ENCODE data around the gene NUDT8. TPM values are rescaled to one million over a fixed set of nuclear protein-coding genes. Genes with fewer than 3 reads are reported as not detected.

The NUDT8 gene
- total and polyA plus RNA-seq, 2 of the 8 experiments (the other 6 are each of a cell fraction or from before 2014, with no cell fraction given), result 7.2 to 8.3 TPM

GRCh38 chr11:67617243-67617953 is 12.3 kb downstream of the NUDT8 start:
- ChIA-PET POLR2A (ENCODE audit: partially characterized antibody) (interaction anchor here (1.0 to 10.7 kb wide), 9 partner anchors 12 to 39 kb away, joined by 3 to 194 read pairs (median 4); partner anchors contain the start of genes GSTP1 and NUDT8), CTCF (ENCODE audit: partially characterized antibody) (interaction anchor here (1.4 to 7.3 kb wide), 6 partner anchors 9 to 42 kb away, joined by 5 to 117 read pairs (median 10); partner anchors contain the start of genes GSTP1 and NUDT8)
- Histone ChIP-seq H2AK5ac (ENCODE audit: low read depth, low read length) (peak overlapping the region; percentile 99), H4K8ac (ENCODE audit: extremely low read depth, insufficient read depth, low read length) (no peak overlapping the region), H4K20me1 (replicated peaks in 1 of 2; ENCODE audit: control insufficient read depth in 1 of 2, insufficient read depth in 2 of 2, low read length in 2 of 2) (peaks cover 0 to 2% of the 10 kb centered on the region in 2 experiments), H3K4me2 (ENCODE audit: insufficient read depth in 1 of 2, low read depth in 2 of 2, low read length in 2 of 2) (peak overlapping the region; percentile 40 to 47), H3K4ac (replicated peaks; ENCODE audit: insufficient read length, low read depth, low read length) (no peak overlapping the region), H3K18ac (ENCODE audit: extremely low read depth, low read length) (no peak overlapping the region; the same call in 1 of the 2 replicates), H3K79me2 (ENCODE audit: control insufficient read depth in 1 of 2, insufficient read depth in 2 of 2, low read length in 2 of 2) (peaks cover 0 to 3% of the 10 kb centered on the region in 2 experiments; a peak in 1 of 4 replicates), H3K4me1 (replicated peaks in 1 of 4; ENCODE audit: control insufficient read depth in 3 of 4, insufficient read depth in 4 of 4, low read length in 3 of 4) (peaks cover 13 to 36% (median 31%) of the 10 kb centered on the region in 4 experiments), H4K5ac (ENCODE audit: insufficient read length, low read depth, low read length) (no peak overlapping the region), H2BK15ac (ENCODE audit: low read length) (0 out of 2 replicates have a peak overlapping the region, but pooled peaks have one; percentile 66), H2BK20ac (ENCODE audit: low read length) (no peak overlapping the region), H3K27me3 (replicated peaks in 1 of 4; ENCODE audit: control insufficient read depth in 3 of 4, extremely low read depth in 1 of 4, insufficient read depth in 3 of 4, low read length in 3 of 4) (peaks cover 0 to 10% (median 5%) of the 10 kb centered on the region in 4 experiments; a peak in 6 of 7 replicates), H2AFZ (ENCODE audit: low read length) (no peak overlapping the region), H3K27ac (ENCODE audit: low read depth, low read length) (no peak overlapping the region), H2BK5ac (ENCODE audit: low read depth, low read length) (no peak overlapping the region), H3K14ac (ENCODE audit: insufficient read length) (no peak overlapping the region), H4K91ac (replicated peaks; ENCODE audit: insufficient read length, low read length) (no peak overlapping the region), H3K23me2 (ENCODE audit: low read depth, low read length) (peaks cover 4% of the 10 kb centered on the region; the same call in 1 of the 2 replicates), H3K23ac (ENCODE audit: insufficient read length) (no peak overlapping the region), H3K9ac (replicated peaks in 1 of 4; ENCODE audit: extremely low read depth in 1 of 4, low read depth in 3 of 4, low read length in 3 of 4) (no peak overlapping the region), H3K56ac (replicated peaks; ENCODE audit: insufficient read length, low read depth, low read length) (no peak overlapping the region), H2BK12ac (ENCODE audit: low read depth, low read length) (peak overlapping the region; percentile 94; the same call in 1 of the 2 replicates), H3K9me3 (ENCODE audit: insufficient read depth in 2 of 2, low read depth in 1 of 2, low read length in 1 of 2) (no peaks in the 10 kb centered on the region; a peak in 1 of 4 replicates), H3K4me3 (ENCODE audit: extremely low read depth in 1 of 4, insufficient read depth in 2 of 4, low read depth in 3 of 4, low read length in 4 of 4) (peak overlapping the region in 1 of 4 experiments; percentile 20; a peak in 1 of 8 replicates), H3K36me3 (ENCODE audit: control insufficient read depth in 2 of 4, insufficient read depth in 4 of 4, low read length in 3 of 4) (peaks cover 0 to 3% (median 2%) of the 10 kb centered on the region in 4 experiments; a peak in 3 of 8 replicates), H2BK120ac (replicated peaks; ENCODE audit: low read depth, low read length) (no peak overlapping the region), H3K79me1 (ENCODE audit: low read depth, low read length) (no peaks in the 10 kb centered on the region)
- peak; percentile 13 for FAIRE-seq
- 74% methylated on average over 7 of the region's 7 CpGs; no CpG with 5 or more reads in 1 of the 2 experiments for WGBS, 2 experiments (ENCODE audit: extremely low coverage in 1 of 2, insufficient coverage in 1 of 2, insufficient read length in 1 of 2, insufficient replicate concordance in 2 of 2, low coverage in 1 of 2, low lambda C conversion rate in 2 of 2, missing lambda C conversion rate in 1 of 2)
- peak in 1 of 2 experiments; percentile 41 for DNase-seq (ENCODE audit: low read depth in 1 of 2, low spot score in 2 of 2)
- TF ChIP-seq JUND (IDR thresholded peaks at IDR 0.05; ENCODE audit: low read length), result no peak
- no peak for TF ChIP-seq E2F6 (IDR thresholded peaks at IDR 0.05)
- no peak for TF ChIP-seq CBX8 (IDR thresholded peaks at IDR 0.05; ENCODE audit: borderline replicate concordance, low read depth, low read length)
- TF ChIP-seq SIN3A (conservative IDR thresholded peaks at IDR 0.05 in 1 of 2, IDR thresholded peaks at IDR 0.05 in 1 of 2; ENCODE audit: low read depth in 1 of 2, low read length in 2 of 2), result no peak
- no peak for TF ChIP-seq EGR1 (IDR thresholded peaks at IDR 0.05; ENCODE audit: borderline replicate concordance, low read depth, low read length)
- TF ChIP-seq POU5F1 (IDR thresholded peaks at IDR 0.05; ENCODE audit: low read depth, low read length), result peak; percentile 70; the same call in 1 of the 2 replicates
- no peak for TF ChIP-seq JUN (IDR thresholded peaks at IDR 0.05; ENCODE audit: low read depth, low read length)
